HG03280 (cell line): ENCODE data around the gene MXD3.
"Not testable (repeated sequence)": the region's sequence is repeated elsewhere in the genome, so short reads cannot be mapped to it uniquely, and the experiment has no call there.

Experiments
- ATAC-seq: cut with Tn5 transposase; IDR thresholded peaks from one replicate; pipeline ENCODE4 v1.9.1; 2021; ENCODE audit warnings: mild to moderate bottlenecking, moderate library complexity; ENCODE audit not compliant: unreplicated experiment

The MXD3 gene

DNA sequence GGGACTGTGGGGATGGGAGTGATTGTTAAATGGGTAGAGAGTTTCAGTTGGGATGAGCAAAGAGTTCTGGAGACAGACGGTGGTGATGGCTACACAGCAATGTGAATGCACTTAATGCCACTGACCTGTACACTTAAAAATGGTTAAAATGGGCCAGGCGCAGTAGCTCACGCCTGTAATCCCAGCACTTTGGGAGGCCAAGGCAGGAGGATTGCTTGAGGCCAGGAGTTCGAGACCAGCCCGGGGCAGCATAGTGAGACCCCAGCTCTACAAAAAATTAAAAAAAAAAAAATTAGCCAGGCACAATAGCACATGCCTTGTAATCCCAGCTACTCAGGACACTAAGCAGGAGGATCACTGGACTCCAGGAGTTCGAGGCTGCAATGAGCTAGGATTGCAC, 32.1 kb upstream of the MXD3 start:
- no peak for ATAC-seq

- ATAC-seq, result not testable (repeated sequence)
Measured at GRCh38 chr5:177343000-177343399, 31.3 kb upstream of the MXD3 start.

- no peak for ATAC-seq
Measured at GRCh38 chr5:177339107-177339638, 27.5 kb upstream of the MXD3 start.

- ATAC-seq, result no peak
Measured at GRCh38 chr5:177338251-177339106, 26.8 kb upstream of the MXD3 start.

- no peak for ATAC-seq
Measured at GRCh38 chr5:177336603-177337494, 25.2 kb upstream of the MXD3 start.

DNA sequence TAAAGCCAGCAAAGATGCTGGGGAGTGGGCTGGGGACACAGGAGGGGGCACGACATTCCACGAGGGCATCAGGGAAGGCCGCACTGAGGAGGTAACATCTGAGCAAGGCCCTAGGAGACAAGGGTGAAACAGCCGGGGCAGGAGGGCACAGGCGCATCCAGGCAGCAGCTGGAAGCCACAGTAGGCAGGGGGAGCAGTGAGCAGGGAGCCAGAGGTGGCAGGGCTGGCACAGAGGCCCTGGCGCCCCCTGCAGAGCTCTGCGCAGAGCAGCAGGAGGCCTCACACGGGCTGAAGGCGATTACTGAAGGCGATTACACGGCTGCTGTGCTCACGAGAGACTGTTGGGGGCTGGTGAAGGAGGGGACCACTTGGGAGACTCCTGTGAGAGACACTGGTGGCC, 24.4 kb upstream of the MXD3 start:
- ATAC-seq, result no peak

DNA sequence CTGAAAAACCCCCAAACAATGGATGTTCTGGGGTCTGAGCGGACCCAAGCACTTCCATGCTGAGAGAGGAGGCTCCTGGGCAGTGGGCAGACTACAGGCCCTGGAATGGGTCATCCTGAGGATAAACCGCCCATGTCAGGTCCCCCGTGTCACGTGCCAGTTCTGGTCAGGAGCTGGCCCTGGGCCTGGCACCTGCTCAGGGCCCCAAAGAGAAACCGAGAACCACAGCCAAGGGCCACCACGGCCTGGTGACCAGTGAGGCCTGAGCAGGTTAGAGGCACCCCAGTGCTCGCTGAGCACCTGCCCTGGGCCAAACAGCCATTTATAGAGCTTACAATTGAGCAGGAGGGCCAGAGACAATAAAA, 24.0 kb upstream of the MXD3 start:
- ATAC-seq, result no peak

- no peak for ATAC-seq
Measured at GRCh38 chr5:177334781-177335700, 23.3 kb upstream of the MXD3 start.

DNA sequence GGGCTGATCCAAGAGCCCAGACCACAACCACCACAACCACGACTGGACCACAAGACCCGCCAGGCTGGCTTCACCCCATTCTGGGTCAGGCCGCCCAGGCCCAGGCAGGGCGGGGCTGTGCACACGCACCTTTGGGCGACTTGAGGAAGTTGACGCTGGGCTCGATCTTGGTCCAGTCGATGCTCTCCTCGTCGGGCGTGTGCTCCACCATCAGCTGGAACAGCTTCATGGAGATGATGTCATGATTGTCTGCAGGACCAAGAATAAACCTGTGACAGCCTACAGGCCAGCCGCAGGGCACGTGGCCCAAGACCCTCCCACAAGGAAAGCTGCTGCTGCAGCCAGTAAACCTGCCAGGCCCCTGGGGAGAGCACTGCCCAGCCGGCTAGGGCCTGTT, 22.5 kb upstream of the MXD3 start:
- no peak for ATAC-seq

- no peak for ATAC-seq
Measured at GRCh38 chr5:177333420-177334154, 21.9 kb upstream of the MXD3 start.

- no peak for ATAC-seq
Measured at GRCh38 chr5:177332896-177333260, 21.2 kb upstream of the MXD3 start.

DNA sequence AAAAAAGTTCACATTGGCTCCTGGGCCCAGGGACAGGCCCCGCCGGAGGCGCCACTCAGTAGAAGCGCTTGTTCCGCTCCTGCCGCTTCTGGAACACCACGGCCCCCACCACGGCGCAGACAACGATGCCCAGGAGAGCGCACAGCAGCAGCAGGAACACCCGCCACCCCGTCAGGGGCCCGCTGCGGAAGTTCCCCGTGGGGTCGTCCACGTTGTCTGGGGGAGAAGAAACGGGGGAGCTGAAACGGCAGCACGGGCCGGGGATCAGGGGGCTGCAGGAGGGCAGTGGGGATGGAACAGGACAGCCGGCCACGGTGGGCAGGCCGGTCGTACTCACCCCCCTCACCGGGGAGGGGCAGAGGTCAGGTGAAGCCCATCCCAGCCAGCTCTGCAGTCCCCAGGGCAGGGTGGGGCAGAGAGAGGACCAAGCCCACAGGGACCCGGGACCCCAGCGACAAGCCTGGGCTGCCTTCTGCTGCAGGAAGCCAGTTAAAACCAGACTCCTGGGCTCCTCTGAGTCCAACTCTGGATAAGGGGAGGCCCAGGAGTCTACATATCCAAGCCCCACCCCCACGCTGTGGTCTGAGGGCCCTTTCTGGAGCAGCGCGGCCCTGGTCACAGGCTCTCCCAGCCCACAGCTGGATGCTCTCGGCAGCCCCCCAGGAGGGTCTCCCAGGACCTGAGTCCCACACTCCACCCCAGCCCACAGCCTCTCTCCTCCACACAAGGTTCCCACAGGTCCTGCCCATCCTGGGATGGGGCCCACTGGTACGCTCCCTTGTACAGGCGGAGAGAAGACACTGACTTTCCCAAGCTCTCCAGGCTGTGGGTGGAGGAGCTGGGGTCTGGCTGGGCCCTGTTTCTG, 20.6 kb upstream of the MXD3 start:
- ATAC-seq, result no peak

GRCh38 chr5:177330991-177331842, 19.5 kb upstream of the MXD3 start:
- ATAC-seq, result no peak

DNA sequence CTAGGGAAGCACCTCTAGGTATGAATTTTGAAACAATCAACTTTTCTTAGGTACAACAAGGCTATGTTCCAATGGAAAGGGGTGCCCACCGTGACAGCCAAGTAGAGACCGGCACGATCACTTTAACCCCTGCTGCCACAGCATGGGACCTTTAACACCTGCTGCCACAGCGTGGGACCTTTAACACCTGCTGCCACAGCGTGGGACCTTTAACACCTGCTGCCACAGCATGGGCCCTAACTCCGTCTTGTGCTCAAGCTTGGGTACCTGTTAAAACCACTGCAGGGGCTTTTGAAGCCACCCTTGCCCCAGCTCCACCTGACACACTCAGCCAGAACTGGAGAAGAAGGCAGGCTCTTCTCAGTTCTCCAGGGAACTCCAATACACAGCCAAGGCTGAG, 18.2 kb upstream of the MXD3 start:
- no peak for ATAC-seq

DNA sequence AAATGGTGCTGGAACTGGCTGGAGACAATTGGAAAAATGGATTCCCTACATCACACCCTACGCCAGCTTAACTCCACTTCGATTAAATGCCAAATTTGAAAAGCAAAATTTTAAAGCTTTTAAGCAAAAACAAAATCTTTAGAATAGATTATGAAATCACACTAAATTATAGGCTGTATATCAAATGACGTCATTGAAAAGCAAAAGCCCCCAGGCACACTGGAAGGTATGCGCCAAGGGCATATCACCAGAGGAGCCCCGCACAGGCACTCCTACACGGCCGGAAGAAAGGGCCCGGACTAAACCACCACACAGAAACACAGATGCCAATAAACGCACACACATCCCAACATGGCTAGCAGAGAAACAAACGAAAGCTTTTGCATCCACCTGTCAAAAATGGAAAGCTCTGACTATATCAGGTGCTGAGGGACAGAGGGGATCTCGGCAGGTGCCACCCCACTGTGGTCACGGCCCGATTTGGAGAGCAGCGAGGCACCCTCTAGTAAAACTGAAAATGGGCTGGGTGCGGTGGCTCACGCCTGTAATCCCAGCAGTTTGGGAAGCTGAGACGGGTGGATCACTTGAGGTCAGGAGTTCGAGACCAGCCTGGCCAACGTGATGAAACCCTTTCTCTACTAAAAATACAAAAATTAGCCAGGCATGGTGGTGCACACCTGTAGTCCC, 17.0 kb upstream of the MXD3 start:
- ATAC-seq, result no peak

DNA sequence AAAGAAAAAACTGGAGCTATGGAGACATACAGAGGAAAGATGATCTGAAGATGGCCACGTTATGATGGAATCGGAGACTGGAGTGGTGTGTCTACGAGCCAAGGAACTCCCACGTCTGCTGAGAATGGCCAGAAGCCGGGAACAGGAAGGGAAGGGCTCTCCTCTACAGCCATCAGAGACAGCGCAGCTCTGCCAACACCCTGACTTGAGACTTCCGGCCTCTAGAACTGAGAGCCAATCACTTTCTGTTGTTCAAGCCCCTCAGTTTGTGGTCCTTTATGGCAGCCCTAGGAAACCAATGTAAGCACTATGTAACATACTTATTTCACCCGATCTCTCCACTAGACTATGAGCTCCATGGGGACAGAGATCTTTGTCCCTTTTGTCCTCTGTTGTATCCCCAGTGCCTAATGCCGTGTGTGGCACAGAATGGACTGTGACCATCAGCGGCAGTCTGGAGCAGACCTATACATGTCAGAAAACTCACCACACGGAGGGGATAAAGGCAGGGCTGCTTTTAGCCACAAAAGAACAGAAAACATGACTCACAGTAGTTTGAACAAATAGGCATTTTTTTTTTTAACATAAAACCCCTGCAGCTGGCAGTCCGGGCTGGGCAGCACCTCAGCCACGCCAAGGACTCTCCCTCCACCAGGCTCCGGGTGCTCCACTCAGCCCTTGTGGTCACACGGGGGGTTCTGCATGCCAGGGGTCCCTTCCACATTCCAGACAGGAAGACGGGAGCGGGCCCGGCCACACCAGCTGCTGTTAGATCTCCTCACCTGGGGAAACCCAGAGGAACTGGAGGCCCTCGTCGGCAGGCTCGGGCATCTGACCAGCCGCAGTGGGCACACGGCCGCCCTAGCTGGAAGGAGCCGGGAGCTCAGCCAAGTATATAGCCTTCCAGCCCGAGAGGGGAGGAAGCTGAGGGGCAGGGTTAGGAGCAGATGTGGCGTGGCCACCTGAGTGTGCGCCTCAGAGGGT, 16.1 kb upstream of the MXD3 start:
- no peak for ATAC-seq
